HCT116 (cell line): ENCODE data around the gene SNX8. TPM values are rescaled to one million over a fixed set of nuclear protein-coding genes. Genes with fewer than 3 reads are reported as not detected.

Experiments used
- ATAC-seq: fragments of 200-7000 bp; cut with Tn5 transposase; 2 replicates; pipeline ENCODE4 v1.9.1; 2020; ENCODE audit warnings: mild to moderate bottlenecking, moderate library complexity
- BruUV-seq: library from RNA; stranded (reverse); fragments of 400-500 nt; replicated peaks from 2 replicates; lab custom pipeline; 2021; lab: Mats Ljungman, UMichigan
- CTCF ChIA-PET: fragments of 300-600 bp; sonication (Branson Sonifier 250); formaldehyde crosslinking; loops from one replicate; lab custom pipeline; 2021; ENCODE audit warnings: antibody characterized with exemption; lab: Charles Lee
- POLR2A ChIA-PET: fragments of 300-600, 350-600 bp; sonication (Branson Sonifier 250); formaldehyde crosslinking; loops from one replicate; lab custom pipeline; 2021; ENCODE audit warnings: antibody characterized with exemption; lab: Charles Lee
- RAD21 ChIA-PET, 2 experiments: fragments of 300-600 bp; sonication (Branson Sonifier 250); formaldehyde crosslinking; loops; one replicate each; lab custom pipeline; 2023; ENCODE audit warnings: low total read pairs in 2 of 2; ENCODE audit not compliant: uncharacterized antibody in 2 of 2, unreplicated experiment in 2 of 2, low non-redundant PET in 1 of 2; lab: Charles Lee
- DNase-seq: peaks from one replicate; pipeline ENCODE4 v3.0.0-alpha.2; 2010; ENCODE audit warnings: low read depth, low spot score
- H2AFZ ChIP-seq: fragments of 200-600 bp; shearing (Covaris generic), sonication (generic); 2 replicates; pipeline ENCODE4 v1.6.1; 2017; ENCODE audit warnings: low read depth, mixed run types, mixed read lengths, antibody characterized with exemption, low read length; ENCODE audit not compliant: poor library complexity, severe bottlenecking
- H3K27ac ChIP-seq: 2 replicates; pipeline ENCODE4 v1.5.1; 2012; ENCODE audit warnings: low read depth, low read length
- H3K27me3 ChIP-seq: fragments of 200-600 bp; sonication (generic); 2 replicates; pipeline ENCODE4 v1.6.1; 2016; ENCODE audit warnings: mixed run types, low read length, mixed read lengths; ENCODE audit not compliant: insufficient read depth
- H3K36me3 ChIP-seq, 2 experiments: fragments of 200-500 bp in 1 of 2; fragments of 200-600 bp in 1 of 2; sonication (Bioruptor generic) in 1 of 2; sonication (generic) in 1 of 2; 2 replicates each; pipeline versions ENCODE4 v1.5.1 to v1.6.1; 2014 to 2016; ENCODE audit warnings: low read length in 2 of 2, inconsistent platforms in 1 of 2, mixed read lengths in 1 of 2, mixed run types in 1 of 2; ENCODE audit not compliant: insufficient read depth in 2 of 2, control insufficient read depth in 1 of 2
- H3K4me1 ChIP-seq, 2 experiments: fragments of 200-600 bp in 1 of 2; sonication (generic) in 1 of 2; 2 replicates each; pipeline versions ENCODE4 v1.5.1 to v1.6.1; 2012 to 2017; ENCODE audit warnings: low read length in 2 of 2, inconsistent platforms in 1 of 2, mild to moderate bottlenecking in 1 of 2, mixed read lengths in 1 of 2, mixed run types in 1 of 2, moderate library complexity in 1 of 2; ENCODE audit not compliant: insufficient read depth in 2 of 2, control insufficient read depth in 1 of 2
- H3K4me2 ChIP-seq: fragments of 200-600 bp; sonication (generic); 2 replicates; pipeline ENCODE4 v1.6.1; 2017; ENCODE audit warnings: mixed run types, low read length, mixed read lengths
- H3K4me3 ChIP-seq, 2 experiments: fragments of 200-600 bp in 1 of 2; sonication (generic) in 1 of 2; replicated peaks in 1 of 2; 2 replicates each; pipeline ENCODE4 v1.5.1; 2011 to 2016; ENCODE audit warnings: low read length in 2 of 2, control low read depth in 1 of 2, low read depth in 1 of 2, mild to moderate bottlenecking in 1 of 2, mixed read lengths in 1 of 2, mixed run types in 1 of 2
- H3K79me2 ChIP-seq: fragments of 200-600 bp; sonication (generic); 2 replicates; pipeline ENCODE4 v1.6.1; 2017; ENCODE audit warnings: mild to moderate bottlenecking, mixed run types, low read length, moderate library complexity, mixed read lengths; ENCODE audit not compliant: insufficient read depth
- H3K9ac ChIP-seq: fragments of 200-600 bp; sonication (generic); 2 replicates; pipeline ENCODE4 v1.6.1; 2016; ENCODE audit warnings: low read length, mixed read lengths
- H3K9me2 ChIP-seq: fragments of 200-600 bp; sonication (generic), shearing (Covaris generic); 2 replicates; pipeline ENCODE4 v1.6.1; 2017; ENCODE audit warnings: mixed run types, mild to moderate bottlenecking, moderate library complexity; ENCODE audit not compliant: insufficient read depth
- H3K9me3 ChIP-seq, 2 experiments: fragments of 200-500 bp in 1 of 2; fragments of 200-600 bp in 1 of 2; sonication (Bioruptor generic) in 1 of 2; sonication (generic) in 1 of 2; 2 replicates each; pipeline ENCODE4 v1.6.1; 2014 to 2017; ENCODE audit warnings: low read length in 2 of 2, mixed read lengths in 2 of 2, inconsistent platforms in 1 of 2, low read depth in 1 of 2, mild to moderate bottlenecking in 1 of 2, mixed run types in 1 of 2, moderate library complexity in 1 of 2; ENCODE audit not compliant: control insufficient read depth in 1 of 2, insufficient read depth in 1 of 2
- H4K20me1 ChIP-seq: fragments of 200-600 bp; sonication (generic), shearing (Covaris generic); 2 replicates; pipeline ENCODE4 v1.6.1; 2017; ENCODE audit warnings: mixed run types, mild to moderate bottlenecking, moderate library complexity; ENCODE audit not compliant: insufficient read depth
- CBX3 ChIP-seq: IDR thresholded peaks from 2 replicates; pipeline ENCODE4 v1.6.1; 2012; ENCODE audit warnings: low read depth
- EGR1 ChIP-seq: IDR thresholded peaks from 2 replicates; pipeline ENCODE4 v1.6.1; 2012; ENCODE audit warnings: low read depth
- ELF1 ChIP-seq: IDR thresholded peaks from 2 replicates; pipeline ENCODE4 v1.6.1; 2012; ENCODE audit warnings: low read depth, borderline replicate concordance
- EZH2phosphoT487 ChIP-seq: fragments of 200-600 bp; IDR thresholded peaks from 2 replicates; pipeline ENCODE4 v1.6.1; 2018; ENCODE audit warnings: antibody characterized with exemption, borderline replicate concordance
- FOSL1 ChIP-seq: IDR thresholded peaks from 2 replicates; pipeline ENCODE4 v1.6.1; 2012; ENCODE audit warnings: low read depth
- MAX ChIP-seq: IDR thresholded peaks from 2 replicates; pipeline ENCODE4 v1.6.1; 2012
- POLR2A ChIP-seq: IDR thresholded peaks from 2 replicates; pipeline ENCODE4 v1.7.0; 2011; ENCODE audit warnings: borderline replicate concordance; ENCODE audit not compliant: insufficient read depth, insufficient read length; ENCODE audit errors: extremely low read depth
- POLR2AphosphoS5 ChIP-seq: IDR thresholded peaks from 2 replicates; pipeline ENCODE4 v1.6.1; 2011; ENCODE audit warnings: mild to moderate bottlenecking, low read depth, low read length, moderate library complexity
- RAD21 ChIP-seq: IDR thresholded peaks from 2 replicates; pipeline ENCODE4 v1.6.1; 2012; ENCODE audit warnings: low read depth, mild to moderate bottlenecking
- SIN3A ChIP-seq: IDR thresholded peaks from 2 replicates; pipeline ENCODE4 v1.6.1; 2012; ENCODE audit warnings: low read depth
- SRF ChIP-seq: IDR thresholded peaks from 2 replicates; pipeline ENCODE4 v1.6.1; 2012; ENCODE audit warnings: low read depth
- TCF7L2 ChIP-seq: IDR thresholded peaks from 2 replicates; pipeline ENCODE4 v1.7.0; 2011; ENCODE audit warnings: borderline replicate concordance, inconsistent platforms; ENCODE audit not compliant: insufficient read depth, insufficient read length; ENCODE audit errors: extremely low read depth
- ZBTB33 ChIP-seq: IDR thresholded peaks from 2 replicates; pipeline ENCODE4 v1.6.1; 2011; ENCODE audit warnings: mild to moderate bottlenecking, low read length, moderate library complexity; ENCODE audit not compliant: insufficient replicate concordance; ENCODE audit errors: extremely low read depth
- ZFX ChIP-seq: fragments of 450-650 bp; IDR thresholded peaks from 2 replicates; pipeline ENCODE4 v1.6.1; 2017
- ZNF274 ChIP-seq: fragments of 200-500 bp; sonication (Bioruptor generic); IDR thresholded peaks from 2 replicates; pipeline ENCODE4 v1.6.1; 2014; ENCODE audit warnings: mild to moderate bottlenecking, low read depth, low read length, inconsistent platforms
- intact Hi-C: fragments of 100-400 bp; cut with micrococcal nuclease; formaldehyde crosslinking; loops from 2 replicates; pipeline ENCODE4 v1.10.0; 2022
- total RNA-seq: library from RNA; stranded (reverse); gene quantifications from one replicate; pipeline ENCODE4 v1.2.1, GENCODE V29; 2021; ENCODE audit not compliant: unreplicated experiment

SNX8 gene
- total RNA-seq, 1 experiment from 2014 or later = 41.7 TPM

GRCh38 chr7:2220030-2220429 is 94.2 kb downstream of the SNX8 start:
- no peaks in the 10 kb centered on the region for H3K27me3 ChIP-seq
- POLR2A ChIA-PET = no interaction called here
- H3K27ac ChIP-seq = no peak overlapping the region
- TF ChIP-seq SRF = no peak
- TF ChIP-seq ZFX = no peak
- TF ChIP-seq ELF1 = no peak
- TF ChIP-seq POLR2A = no peak
- no peak for TF ChIP-seq ZNF274
- TF ChIP-seq RAD21 = no peak
- no peak for TF ChIP-seq EZH2phosphoT487
- TF ChIP-seq POLR2AphosphoS5 = no peak
- no peak for TF ChIP-seq FOSL1
- TF ChIP-seq ZBTB33 = no peak
- TF ChIP-seq MAX = no peak
- TF ChIP-seq SIN3A = no peak
- TF ChIP-seq EGR1 = no peak
- TF ChIP-seq TCF7L2 = no peak
- TF ChIP-seq CBX3 = no peak
- BruUV-seq = no TSS peak
- H3K36me3 ChIP-seq = peaks cover 13 to 16% of the 10 kb centered on the region in 2 experiments; a peak in 3 of 4 replicates
- RAD21 ChIA-PET = no interaction called here
- no peak overlapping the region for H3K4me2 ChIP-seq
- no peak overlapping the region for H2AFZ ChIP-seq
- peaks cover 13% of the 10 kb centered on the region; the same call in 1 of the 2 replicates for H3K79me2 ChIP-seq
- peaks cover 0 to 7% of the 10 kb centered on the region in 2 experiments; a peak in 2 of 4 replicates for H3K4me1 ChIP-seq
- ATAC-seq = no peak
- CTCF ChIA-PET = no interaction called here
- DNase-seq = no peak
- no peaks in the 10 kb centered on the region for H3K9me2 ChIP-seq
- no peaks in the 10 kb centered on the region for H3K9me3 ChIP-seq
- H4K20me1 ChIP-seq = no peaks in the 10 kb centered on the region
- intact Hi-C loops = no loop called here
- no peak overlapping the region for H3K9ac ChIP-seq
- no peak overlapping the region for H3K4me3 ChIP-seq
